Spleen (tissue), 11 donors: ENCODE data around the gene MUC22. TPM values are rescaled to one million over a fixed set of nuclear protein-coding genes. Genes with fewer than 3 reads are reported as not detected.

Experiments used
- DNase-seq: peaks from one replicate; pipeline ENCODE4 v3.0.0-alpha.2; 2020
- H3K27ac ChIP-seq, 8 donors: fragments of 200-600 bp; sonication (generic) in 7 of 8; 1 replicate in 4 of 8; 2 replicates in 4 of 8; pipeline versions ENCODE4 v1.5.0 to v1.8.0; 2016 to 2021; ENCODE audit warnings: inconsistent platforms in 4 of 8, mild to moderate bottlenecking in 4 of 8, moderate library complexity in 1 of 8
- H3K27me3 ChIP-seq, 7 donors: fragments of 200-600 bp; sonication (generic) in 6 of 7; replicated peaks in 1 of 7; 1 replicate in 4 of 7; 2 replicates in 3 of 7; pipeline versions ENCODE4 v1.5.0 to v1.8.0; 2016 to 2021; ENCODE audit warnings: inconsistent platforms in 3 of 7, mild to moderate bottlenecking in 1 of 7
- H3K36me3 ChIP-seq, 6 donors: fragments of 200-600 bp; sonication (generic) in 5 of 6; 1 replicate in 4 of 6; 2 replicates in 2 of 6; pipeline versions ENCODE4 v1.5.0 to v1.8.0; 2016 to 2021; ENCODE audit warnings: inconsistent platforms in 2 of 6
- H3K4me1 ChIP-seq, 6 donors: fragments of 200-600 bp; sonication (generic) in 5 of 6; 1 replicate in 3 of 6; 2 replicates in 3 of 6; pipeline versions ENCODE4 v1.5.0 to v1.8.0; 2016 to 2021; ENCODE audit warnings: inconsistent platforms in 3 of 6
- H3K4me3 ChIP-seq, 8 donors: fragments of 200-600 bp; sonication (generic) in 7 of 8; 1 replicate in 4 of 8; 2 replicates in 4 of 8; pipeline versions ENCODE4 v1.5.0 to v1.8.0; 2016 to 2021; ENCODE audit warnings: inconsistent platforms in 4 of 8, mild to moderate bottlenecking in 4 of 8, moderate library complexity in 2 of 8
- H3K9me3 ChIP-seq, 8 donors: fragments of 200-600 bp; sonication (generic) in 7 of 8; 1 replicate in 4 of 8; 2 replicates in 4 of 8; pipeline versions ENCODE4 v1.5.0 to v1.8.0; 2016 to 2021; ENCODE audit warnings: inconsistent platforms in 4 of 8
- POLR2A ChIP-seq, 3 donors: fragments of 450-650 bp; IDR thresholded peaks; one replicate each; pipeline ENCODE4 v1.5.1; 2017; ENCODE audit warnings: antibody characterized with exemption in 3 of 3, mild to moderate bottlenecking in 1 of 3
- POLR2AphosphoS5 ChIP-seq, 3 donors: sonication (generic); formaldehyde crosslinking; IDR thresholded peaks; one replicate each; pipeline ENCODE4 v1.5.1; 2017; ENCODE audit warnings: antibody characterized with exemption in 3 of 3
- WGBS, 5 donors: extraction: QIAGEN DNeasy Blood & Tissue Kit in 3 of 5; methylation state at CpG; one replicate each; pipeline versions ENCODE4 v1.1.5 to v1.1.7; 2013 to 2018; 5-methylcytosine and 5-hydroxymethylcytosine counted together
- intact Hi-C: fragments of 100-400 bp; cut with DNase I; formaldehyde crosslinking; loops from one replicate; pipeline ENCODE4 v1.15.0; 2023; ENCODE audit warnings: low total_unique reads
- polyA plus RNA-seq, 3 donors: library from polyadenylated mRNA; stranded (reverse); fragments of 200-250 nt; gene quantifications; one replicate each; pipeline ENCODE4 v1.2.1, GENCODE V29; 2013
- total RNA-seq, 7 donors: library from RNA; depleted of rRNA in 3 of 7; stranded (reverse); fragments of >200 nt in 3 of 7; fragmentation: NEBNext Ultra II Directional in 4 of 7; extraction: Animal tissue kit (Norgen Biotek cat#: 25700) in 4 of 7; gene quantifications; one replicate each; pipeline versions ENCODE4 v1.1.0 to v1.2.1, GENCODE V29; 2016 to 2021
- TF ChIP-seq, protein P1 (sequence below), 11 experiments: fragments of 200-600 bp in 7 of 11; fragments of 450-650 bp in 4 of 11; sonication (generic) in 4 of 11; IDR thresholded peaks in 8 of 11; conservative IDR thresholded peaks in 3 of 11; 1 replicate in 7 of 11; 2 replicates in 4 of 11; pipeline versions ENCODE4 v1.4.0 to v1.8.0; 2016 to 2021; ENCODE audit warnings: antibody characterized with exemption in 11 of 11, inconsistent platforms in 4 of 11, mild to moderate bottlenecking in 1 of 11
- donor health status: healthy with polysubstance abuse.
- donor health status: DM: no; HTN: no; CAD: no; lungs with moderate emphysema.
- donor health status: DM: no; HTN: no; CAD: no.
- donor health status: Bipolar disorder and iron deficiency.
- donor health status: healthy.
- donor health status: DM: no; HTN: no; CAD: no.
- donor health status: DM: yes; HTN: yes; CAD: no.

MUC22 gene
- total and polyA plus RNA-seq, 10 donors = not detected

DNA sequence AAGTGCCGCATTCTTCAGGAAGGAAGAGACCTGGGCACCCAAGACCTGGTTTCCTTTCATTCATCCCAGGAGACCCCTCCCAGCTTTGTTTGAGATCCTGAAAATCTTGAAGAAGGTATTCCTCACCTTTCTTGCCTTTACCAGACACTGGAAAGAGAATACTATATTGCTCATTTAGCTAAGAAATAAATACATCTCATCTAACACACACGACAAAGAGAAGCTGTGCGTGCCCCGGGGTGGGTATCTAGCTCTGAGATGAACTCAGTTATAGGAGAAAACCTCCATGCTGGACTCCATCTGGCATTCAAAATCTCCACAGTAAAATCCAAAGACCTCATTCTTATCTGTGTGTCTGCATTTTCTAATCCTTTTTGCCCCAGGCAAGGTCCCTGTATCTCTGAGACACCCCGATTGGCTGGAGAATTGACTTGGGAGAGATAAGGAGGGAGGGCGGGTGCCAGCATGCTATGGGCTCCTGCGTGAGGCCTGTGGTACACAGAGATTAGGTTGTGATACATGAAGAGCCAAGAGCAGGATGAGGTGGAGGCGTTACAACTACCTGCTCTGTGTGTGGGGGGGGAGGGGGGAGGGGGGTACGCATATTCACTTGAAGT is 22.0 kb upstream of the MUC22 start:
- no peak for TF ChIP-seq POLR2AphosphoS5 (IDR thresholded peaks at IDR 0.05)
- TF ChIP-seq POLR2A (IDR thresholded peaks at IDR 0.05) = no peak
- TF ChIP-seq, protein P1, sequence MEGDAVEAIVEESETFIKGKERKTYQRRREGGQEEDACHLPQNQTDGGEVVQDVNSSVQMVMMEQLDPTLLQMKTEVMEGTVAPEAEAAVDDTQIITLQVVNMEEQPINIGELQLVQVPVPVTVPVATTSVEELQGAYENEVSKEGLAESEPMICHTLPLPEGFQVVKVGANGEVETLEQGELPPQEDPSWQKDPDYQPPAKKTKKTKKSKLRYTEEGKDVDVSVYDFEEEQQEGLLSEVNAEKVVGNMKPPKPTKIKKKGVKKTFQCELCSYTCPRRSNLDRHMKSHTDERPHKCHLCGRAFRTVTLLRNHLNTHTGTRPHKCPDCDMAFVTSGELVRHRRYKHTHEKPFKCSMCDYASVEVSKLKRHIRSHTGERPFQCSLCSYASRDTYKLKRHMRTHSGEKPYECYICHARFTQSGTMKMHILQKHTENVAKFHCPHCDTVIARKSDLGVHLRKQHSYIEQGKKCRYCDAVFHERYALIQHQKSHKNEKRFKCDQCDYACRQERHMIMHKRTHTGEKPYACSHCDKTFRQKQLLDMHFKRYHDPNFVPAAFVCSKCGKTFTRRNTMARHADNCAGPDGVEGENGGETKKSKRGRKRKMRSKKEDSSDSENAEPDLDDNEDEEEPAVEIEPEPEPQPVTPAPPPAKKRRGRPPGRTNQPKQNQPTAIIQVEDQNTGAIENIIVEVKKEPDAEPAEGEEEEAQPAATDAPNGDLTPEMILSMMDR (IDR thresholded peaks at IDR 0.05 in 8 of 11, conservative IDR thresholded peaks at IDR 0.05 in 3 of 11) = no peak
- no peaks in the 10 kb centered on the region for H3K9me3 ChIP-seq
- H3K27ac ChIP-seq = no peak overlapping the region
- no peak overlapping the region for H3K4me3 ChIP-seq
- DNase-seq = no peak
- H3K36me3 ChIP-seq = no peaks in the 10 kb centered on the region
- intact Hi-C loops = no loop called here
- WGBS, 5 donors = 84 to 95% (median 92%) methylated on average over 9 of the region's 9 CpGs
- H3K4me1 ChIP-seq = peaks cover 0 to 9% (median 0%) of the 10 kb centered on the region in 6 donors
- H3K27me3 ChIP-seq = peaks cover 0 to 7% (median 0%) of the 10 kb centered on the region in 7 donors

DNA sequence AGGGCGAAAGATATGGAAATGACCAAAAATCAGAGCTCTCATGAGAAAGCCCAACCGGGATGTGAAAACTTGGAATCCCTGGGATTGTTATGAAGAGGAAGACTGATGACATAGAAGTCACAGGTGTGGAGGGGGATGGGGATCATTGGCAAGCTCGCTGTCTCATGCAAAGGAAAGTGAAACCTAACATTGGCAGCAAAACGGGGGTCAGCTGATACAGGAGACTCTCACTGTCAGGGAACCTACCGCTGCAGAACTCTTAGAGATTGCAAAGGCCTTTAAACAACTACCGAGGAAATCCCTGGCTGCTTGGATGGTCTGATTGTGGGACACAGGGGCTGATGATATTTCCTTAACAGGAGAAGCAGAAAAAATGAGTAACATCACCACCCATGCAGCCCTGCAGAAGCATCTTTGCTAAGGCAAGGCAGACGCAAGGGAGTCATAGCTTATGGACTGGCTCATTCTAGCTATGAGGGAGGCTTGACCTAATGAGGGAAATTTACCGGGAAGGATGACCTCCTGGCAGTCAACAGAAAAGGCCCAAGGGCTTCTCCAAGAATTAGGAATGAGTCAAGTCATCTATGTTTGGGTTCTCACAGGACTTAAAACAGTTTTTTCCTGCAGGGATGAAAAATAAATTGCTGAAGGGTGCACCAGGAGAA is 19.7 kb upstream of the MUC22 start:
- no peak for DNase-seq
- no peak for TF ChIP-seq POLR2A (IDR thresholded peaks at IDR 0.05)
- TF ChIP-seq POLR2AphosphoS5 (IDR thresholded peaks at IDR 0.05) = no peak
- TF ChIP-seq, protein P1 (IDR thresholded peaks at IDR 0.05 in 8 of 11, conservative IDR thresholded peaks at IDR 0.05 in 3 of 11) = no peak

DNA sequence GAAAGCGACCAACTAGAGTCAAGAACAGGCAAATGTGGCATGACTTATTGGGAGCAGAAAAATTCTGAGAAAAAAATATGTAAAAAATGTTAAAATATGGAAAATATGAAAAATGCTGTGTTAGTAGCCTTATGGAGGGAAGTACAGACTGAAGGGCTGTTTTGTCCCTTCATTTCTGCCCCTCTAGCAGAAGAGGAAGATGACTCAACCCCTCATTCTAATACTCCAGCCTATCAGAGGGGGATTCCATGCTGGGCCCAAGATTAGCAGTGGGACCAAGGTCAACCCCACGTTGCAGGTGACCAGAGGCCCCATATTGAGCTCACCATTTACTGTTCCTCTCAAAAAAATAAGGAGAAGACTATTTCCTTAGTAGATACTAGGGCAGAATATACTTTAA is 18.4 kb upstream of the MUC22 start:
- Histone ChIP-seq H3K36me3 (no peaks in the 10 kb centered on the region), H3K27ac (no peak overlapping the region), H3K27me3 (no peaks in the 10 kb centered on the region), H3K9me3 (no peaks in the 10 kb centered on the region), H3K4me3 (no peak overlapping the region), H3K4me1 (peaks cover 0 to 9% (median 0%) of the 10 kb centered on the region in 6 donors)
- WGBS, 5 donors = 74 to 87% (median 76%) methylated on average over 2 of the region's 2 CpGs
- intact Hi-C loops = no loop called here
- DNase-seq = no peak
- no peak for TF ChIP-seq POLR2A (IDR thresholded peaks at IDR 0.05)
- TF ChIP-seq, protein P1 (IDR thresholded peaks at IDR 0.05 in 8 of 11, conservative IDR thresholded peaks at IDR 0.05 in 3 of 11) = no peak
- no peak for TF ChIP-seq POLR2AphosphoS5 (IDR thresholded peaks at IDR 0.05)

More for the DNA sequence above, 19.7 kb upstream of the MUC22 start:
- H3K4me3 ChIP-seq = no peak overlapping the region
- no peaks in the 10 kb centered on the region for H3K27me3 ChIP-seq
- no peak overlapping the region for H3K27ac ChIP-seq
- intact Hi-C loops = no loop called here
- no peaks in the 10 kb centered on the region for H3K9me3 ChIP-seq
- WGBS, 5 donors = 57 to 65% (median 61%) methylated on average over 8 of the region's 8 CpGs
- H3K36me3 ChIP-seq = no peaks in the 10 kb centered on the region
- peaks cover 0 to 9% (median 0%) of the 10 kb centered on the region in 6 donors for H3K4me1 ChIP-seq

DNA sequence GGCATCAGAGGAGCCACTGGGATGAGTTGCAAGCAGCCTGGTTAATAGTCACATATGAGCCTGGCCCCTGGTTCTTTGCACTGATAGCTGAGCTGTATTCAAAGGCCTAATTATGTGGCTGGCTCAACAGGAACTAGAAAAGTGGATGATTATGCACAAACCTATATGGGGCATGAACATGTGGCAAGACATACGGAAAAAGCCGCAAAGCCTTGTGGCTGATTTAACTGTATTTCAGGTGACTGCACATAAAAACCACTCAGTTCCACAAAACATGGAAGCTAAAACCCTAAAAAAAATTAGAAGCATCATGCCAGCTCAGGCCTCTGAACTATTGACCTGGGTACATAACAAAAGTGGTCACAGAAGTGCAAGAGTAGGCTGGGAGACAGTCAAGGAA is 13.0 kb upstream of the MUC22 start:
- peaks cover 0 to 5% (median 0%) of the 10 kb centered on the region in 6 donors for H3K4me1 ChIP-seq
- no peak overlapping the region for H3K4me3 ChIP-seq
- DNase-seq = no peak
- peaks cover 0 to 7% (median 0%) of the 10 kb centered on the region in 7 donors for H3K27me3 ChIP-seq
- 63 to 91% (median 78%) methylated on average over 2 of the region's 2 CpGs for WGBS, 5 donors
- H3K27ac ChIP-seq = no peak overlapping the region
- TF ChIP-seq, protein P1 (IDR thresholded peaks at IDR 0.05 in 8 of 11, conservative IDR thresholded peaks at IDR 0.05 in 3 of 11) = no peak
- no peak for TF ChIP-seq POLR2AphosphoS5 (IDR thresholded peaks at IDR 0.05)
- no peak for TF ChIP-seq POLR2A (IDR thresholded peaks at IDR 0.05)
- intact Hi-C loops = no loop called here
- H3K9me3 ChIP-seq = no peaks in the 10 kb centered on the region
- no peaks in the 10 kb centered on the region for H3K36me3 ChIP-seq
